NCI-H1092 treated with DMSO at 0.1 percent for 48 hours (cell line): ENCODE data around the gene ARIH1.

Experiments
- DNase-seq: peaks from one replicate; lab custom pipeline; 2025; lab: John Stamatoyannopoulos, UW

Gene ARIH1

DNA sequence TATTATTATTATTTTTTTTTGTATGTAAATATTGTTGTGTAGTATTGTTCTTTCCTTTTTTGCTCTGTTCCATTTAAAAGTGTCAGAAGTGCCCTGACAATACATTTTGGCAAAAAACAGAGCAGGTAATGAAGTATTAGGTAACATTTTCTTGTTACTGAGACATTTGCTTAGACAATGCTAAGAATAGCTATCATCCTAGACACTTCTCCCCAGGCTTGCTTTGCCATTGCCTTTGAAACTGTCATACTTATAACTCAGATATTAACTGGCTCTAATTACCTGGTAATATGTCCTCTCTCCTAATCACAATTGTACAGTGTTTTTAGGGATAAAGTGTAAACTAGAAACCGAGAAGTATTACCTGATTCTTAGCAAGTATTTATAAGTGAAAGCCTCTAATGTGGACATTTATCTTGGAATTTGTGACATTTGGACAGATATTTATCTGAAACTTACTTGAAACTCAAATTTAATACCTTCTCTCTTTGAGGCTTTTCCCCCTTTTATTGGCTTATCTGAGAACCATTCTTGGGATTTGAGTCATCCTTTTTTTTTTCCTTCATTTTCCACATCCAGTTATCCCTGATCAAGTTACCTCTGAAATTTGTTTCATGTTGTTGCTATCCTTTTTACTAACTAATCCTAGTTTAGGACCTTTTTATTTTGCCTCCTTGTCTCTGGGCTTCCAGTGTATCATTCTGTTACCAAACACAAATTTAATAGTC, 13.1 kb downstream of the ARIH1 start:
- no peak for DNase-seq

- DNase-seq, result no peak
These were observed 14.4 kb downstream of the ARIH1 start for GRCh38 chr15:72488558-72488957.

GRCh38 chr15:72489943-72490554, 15.9 kb downstream of the ARIH1 start:
- no peak for DNase-seq

GRCh38 chr15:72491768-72492167, 17.6 kb downstream of the ARIH1 start:
- DNase-seq, result no peak

GRCh38 chr15:72492733-72493132, 18.6 kb downstream of the ARIH1 start:
- DNase-seq, result no peak

DNA sequence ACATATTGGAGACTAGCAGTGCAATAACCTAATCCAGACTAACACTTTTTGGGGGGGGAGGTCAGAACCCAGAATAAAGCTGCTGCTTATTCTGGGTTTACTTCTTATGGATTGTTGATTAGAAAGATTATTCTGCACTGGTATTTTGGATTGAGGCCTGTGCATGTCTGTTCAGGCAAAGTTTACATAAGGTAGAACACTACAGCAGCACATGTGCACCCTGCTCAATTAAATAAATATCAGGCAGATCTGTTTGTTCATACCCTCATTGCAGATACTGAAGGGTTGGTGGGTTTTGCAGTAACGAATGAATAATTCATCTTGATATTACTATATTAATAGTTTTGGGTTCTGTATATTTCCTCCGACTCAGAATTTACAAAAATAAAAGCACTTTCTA, 19.1 kb downstream of the ARIH1 start:
- DNase-seq, result no peak

DNA sequence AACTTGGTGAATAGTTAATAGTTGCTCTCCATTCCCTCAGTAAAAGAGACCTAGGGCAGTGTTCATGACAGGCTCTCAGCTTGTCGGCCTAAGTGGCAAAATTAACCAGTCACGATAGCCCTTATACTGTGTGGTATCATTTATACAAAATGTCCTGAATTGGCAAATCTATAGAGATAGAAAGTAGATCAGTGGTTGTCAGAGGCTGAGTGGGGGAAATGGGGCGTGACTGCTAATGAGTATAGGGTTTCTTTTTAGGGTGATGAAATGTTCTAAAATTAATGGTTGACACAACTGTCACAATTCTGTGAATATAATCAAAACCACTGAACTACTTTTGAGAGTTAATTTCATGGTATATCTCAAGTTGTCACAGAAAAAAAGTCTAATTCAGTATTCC, 20.9 kb downstream of the ARIH1 start:
- no peak for DNase-seq

DNA sequence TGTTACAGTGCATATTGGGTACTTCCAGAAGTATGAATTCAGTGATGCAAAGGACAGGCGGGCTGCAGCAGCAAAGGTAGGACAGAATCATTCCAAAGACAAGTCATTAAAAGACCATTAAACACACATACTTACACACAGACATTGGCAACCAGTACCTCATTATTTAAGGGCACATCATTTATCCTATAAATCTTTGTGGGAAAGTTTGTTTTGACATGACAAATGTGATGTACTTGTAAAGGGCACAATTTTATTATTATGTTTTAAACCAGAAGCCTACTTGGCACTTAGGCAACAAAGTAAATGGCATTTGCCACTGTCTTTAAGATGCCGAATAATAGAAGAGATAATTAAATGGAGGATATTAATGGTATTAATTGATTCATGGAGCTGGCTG, 22.7 kb downstream of the ARIH1 start:
- DNase-seq, result no peak

DNA sequence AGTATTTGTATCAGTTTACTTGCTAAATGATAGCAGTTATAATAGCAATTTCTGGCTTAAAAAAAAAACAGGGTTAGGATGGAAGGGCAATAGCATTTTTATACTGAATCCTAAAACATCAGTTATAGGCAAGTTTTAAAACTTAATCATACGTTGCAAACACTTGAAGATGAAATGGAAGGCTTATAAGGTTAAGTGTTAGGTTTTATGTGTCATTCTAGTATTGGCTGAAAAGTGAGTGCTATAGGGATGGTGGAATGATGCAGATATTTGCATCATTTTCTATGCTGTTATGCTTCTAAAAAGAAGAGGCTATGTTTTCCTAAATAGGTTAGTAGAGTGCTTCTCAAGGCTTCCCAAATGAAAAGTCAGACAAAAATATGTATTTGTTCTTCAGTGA, 23.3 kb downstream of the ARIH1 start:
- DNase-seq, result no peak

- no peak for DNase-seq
These were observed 28.2 kb downstream of the ARIH1 start for GRCh38 chr15:72502220-72502809.

GRCh38 chr15:72503147-72503546, 29.0 kb downstream of the ARIH1 start:
- DNase-seq, result no peak

GRCh38 chr15:72507402-72508092, 33.4 kb downstream of the ARIH1 start:
- no peak for DNase-seq

- no peak for DNase-seq
These were observed 35.4 kb downstream of the ARIH1 start for GRCh38 chr15:72509484-72509883.

GRCh38 chr15:72511536-72511935, 37.4 kb downstream of the ARIH1 start:
- DNase-seq, result no peak

DNA sequence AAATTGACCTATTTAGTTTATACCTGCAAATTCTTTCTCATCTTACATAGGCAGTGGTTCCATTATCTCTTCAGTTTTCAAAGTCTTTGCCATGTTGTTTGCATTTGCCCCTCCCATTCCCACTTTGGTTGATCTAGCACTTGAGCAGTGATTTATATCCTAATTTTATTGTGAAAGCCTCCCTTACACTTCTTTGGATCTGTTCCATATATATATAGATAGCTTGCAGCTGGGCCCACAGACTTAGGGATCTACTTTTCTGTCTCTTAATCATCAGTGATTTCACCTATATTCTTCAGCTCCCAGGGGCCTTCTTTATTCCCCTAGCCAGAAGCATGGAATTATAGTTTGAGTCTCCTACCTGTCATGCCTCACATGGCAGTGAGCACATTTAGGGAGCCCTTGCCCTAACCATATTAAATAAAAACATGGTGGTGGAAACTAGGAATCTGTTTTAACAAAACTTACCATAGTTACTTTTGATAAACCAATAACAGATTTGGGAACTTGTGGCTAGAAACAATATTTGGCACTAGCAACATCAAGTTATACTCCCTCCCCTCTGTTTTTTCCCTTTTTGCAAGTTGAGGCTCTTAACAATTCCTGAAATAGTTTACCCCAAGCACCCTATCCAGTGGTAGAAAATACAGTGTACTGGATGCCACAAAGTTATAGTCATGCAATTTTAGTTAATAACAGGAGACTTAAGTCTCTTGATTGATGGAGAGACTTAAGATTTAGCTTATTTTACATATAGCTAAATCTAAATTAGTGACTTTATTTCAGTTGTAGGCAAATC, 41.7 kb downstream of the ARIH1 start:
- DNase-seq, result peak; percentile 1

GRCh38 chr15:72516777-72517176, 42.6 kb downstream of the ARIH1 start:
- no peak for DNase-seq

GRCh38 chr15:72521682-72522081, 47.6 kb downstream of the ARIH1 start:
- no peak for DNase-seq

DNA sequence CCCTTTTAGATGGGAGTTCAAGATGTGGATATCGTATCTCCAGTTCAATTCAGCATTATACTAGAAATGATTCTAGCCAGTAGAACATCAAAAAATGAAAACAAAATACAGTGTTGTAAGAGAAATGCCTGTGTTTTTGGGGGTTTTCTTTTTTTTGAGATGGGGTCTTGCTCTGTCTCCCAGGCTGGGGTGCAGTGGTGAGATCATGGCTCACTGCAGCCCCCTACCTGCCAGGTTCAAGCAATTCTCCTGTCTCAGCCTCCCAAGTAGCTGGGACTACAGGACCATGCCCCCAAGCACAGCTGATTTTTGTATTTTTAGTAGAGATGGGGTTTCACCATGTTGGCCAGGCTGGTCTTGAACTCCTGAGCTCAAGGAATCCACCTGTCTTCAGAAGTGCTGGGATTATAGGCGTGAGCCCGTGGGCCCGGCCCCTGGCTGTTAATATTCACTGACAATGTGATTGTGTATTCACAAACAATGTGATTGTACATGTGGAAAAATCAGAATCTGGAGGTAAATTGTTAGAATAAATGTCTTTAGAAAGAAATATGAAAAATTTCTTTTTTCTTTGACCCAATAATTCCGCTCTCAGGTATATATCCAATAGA, 59.0 kb downstream of the ARIH1 start:
- no peak for DNase-seq

GRCh38 chr15:72534523-72534922, 60.4 kb downstream of the ARIH1 start:
- no peak for DNase-seq

DNA sequence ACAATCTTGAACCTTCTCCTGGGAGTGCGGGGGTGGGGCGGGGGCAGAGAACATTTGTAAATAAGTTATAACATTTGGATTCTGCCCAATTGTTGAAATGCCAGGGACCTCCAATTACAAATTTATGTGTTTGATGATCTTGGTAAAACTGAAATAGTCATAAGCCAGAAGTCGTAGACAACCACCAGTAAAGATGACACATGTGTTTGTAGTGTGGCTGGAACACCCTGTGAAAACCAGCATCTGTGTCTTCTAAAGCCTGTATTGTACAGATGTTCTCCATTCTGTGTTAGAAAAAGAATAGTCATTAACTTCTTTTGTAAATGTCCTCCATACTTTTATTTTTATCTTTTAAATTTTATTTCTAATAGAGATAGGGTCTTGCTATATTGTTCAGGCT, 61.8 kb downstream of the ARIH1 start:
- DNase-seq, result no peak

DNA sequence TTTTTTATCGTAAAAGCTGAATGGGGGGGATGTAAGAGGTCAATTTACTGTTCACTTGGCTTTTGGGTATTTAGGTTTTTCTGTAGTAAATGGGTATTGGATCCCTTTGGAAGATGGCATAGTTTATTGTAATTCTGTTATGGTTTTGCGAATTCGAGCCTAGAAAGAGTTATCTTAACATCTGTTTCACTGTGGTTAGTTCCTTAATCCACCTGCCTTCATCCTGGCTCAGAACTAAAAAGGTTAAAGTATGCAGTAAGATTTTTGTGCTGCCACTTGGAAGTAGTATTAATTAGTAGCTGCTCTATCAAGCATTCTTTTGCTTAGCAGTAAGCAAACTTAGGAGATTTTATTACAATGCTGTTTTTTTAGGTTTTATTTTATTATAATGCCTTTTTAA, 62.4 kb downstream of the ARIH1 start:
- no peak for DNase-seq

DNA sequence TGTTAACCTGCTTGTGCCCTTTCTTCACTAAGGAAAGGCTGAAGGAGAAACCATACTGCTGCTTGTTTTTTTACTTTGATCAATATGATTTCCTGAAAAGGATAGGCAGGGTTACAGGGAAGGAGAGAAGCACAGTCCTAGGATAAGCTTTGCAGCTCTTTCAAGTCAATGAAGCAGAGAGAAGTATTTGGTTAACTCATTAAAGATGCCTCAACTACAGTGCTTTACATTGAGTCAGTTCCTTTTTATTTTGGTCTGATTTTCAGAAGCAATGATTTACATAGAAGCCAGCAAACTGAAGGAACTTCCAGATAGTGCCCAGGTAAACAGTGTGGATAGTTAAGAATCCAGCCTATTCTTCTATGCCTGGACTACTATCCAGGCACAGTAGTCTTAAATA, 64.8 kb downstream of the ARIH1 start:
- no peak for DNase-seq
